Right atrium auricular region (tissue), 2 donors: ENCODE measurements around the gene NES. TPM values are rescaled to one million over a fixed set of nuclear protein-coding genes. Genes with fewer than 3 reads are reported as not detected.
"Not testable (repeated sequence)": the region's sequence is repeated elsewhere in the genome, so short reads cannot be mapped to it uniquely, and the experiment has no call there.

Experiments used
- DNase-seq: peaks from one replicate; pipeline ENCODE4 v3.0.0-alpha.2; 2019; ENCODE audit warnings: low spot score
- H3K27ac ChIP-seq, 2 donors: fragments of 200-600 bp; sonication (generic); 1 replicate in 1 of 2; 2 replicates in 1 of 2; pipeline ENCODE4 v1.5.1; 2016 to 2019
- H3K27me3 ChIP-seq, 2 donors: fragments of 200-600 bp; sonication (generic); one replicate each; pipeline versions ENCODE4 v1.5.1 to v1.6.0; 2017 to 2019
- H3K36me3 ChIP-seq: fragments of 200-600 bp; sonication (generic); one replicate; pipeline ENCODE4 v1.5.1; 2016
- H3K4me1 ChIP-seq, 2 donors: fragments of 200-600 bp; sonication (generic); one replicate each; pipeline versions ENCODE4 v1.5.1 to v1.6.0; 2017 to 2019
- H3K4me3 ChIP-seq, 2 donors: fragments of 200-600 bp; sonication (generic); 1 replicate in 1 of 2; 2 replicates in 1 of 2; pipeline ENCODE4 v1.5.1; 2017 to 2019; ENCODE audit warnings: mild to moderate bottlenecking in 1 of 2, moderate library complexity in 1 of 2
- H3K9me3 ChIP-seq, 2 donors: fragments of 200-600 bp; sonication (generic); one replicate each; pipeline ENCODE4 v1.5.1; 2019
- CTCF ChIP-seq, 2 donors: fragments of 200-600 bp; sonication (generic); IDR thresholded peaks; one replicate each; pipeline ENCODE4 v1.5.1; 2019; ENCODE audit warnings: antibody characterized with exemption in 2 of 2
- total RNA-seq, 2 donors: library from RNA; depleted of rRNA; stranded (reverse); fragments of >200 nt; gene quantifications; one replicate each; pipeline ENCODE4 v1.1.0, GENCODE V29; 2016

Gene NES
- total RNA-seq, 2 donors from 2014 or later: 134 to 173 TPM

- no peaks in the 10 kb centered on the region for H3K36me3 ChIP-seq
- no peak overlapping the region for H3K27ac ChIP-seq
- TF ChIP-seq CTCF (IDR thresholded peaks at IDR 0.05): no peak
- no peak for DNase-seq
- peaks cover 3 to 13% of the 10 kb centered on the region in 2 donors for H3K27me3 ChIP-seq
- peaks cover 0 to 19% of the 10 kb centered on the region in 2 donors for H3K4me1 ChIP-seq
- H3K9me3 ChIP-seq: no peaks in the 10 kb centered on the region
- H3K4me3 ChIP-seq: no peak overlapping the region
These were observed 38.8 kb downstream of the NES start for GRCh38 chr1:156638189-156638985.

DNA sequence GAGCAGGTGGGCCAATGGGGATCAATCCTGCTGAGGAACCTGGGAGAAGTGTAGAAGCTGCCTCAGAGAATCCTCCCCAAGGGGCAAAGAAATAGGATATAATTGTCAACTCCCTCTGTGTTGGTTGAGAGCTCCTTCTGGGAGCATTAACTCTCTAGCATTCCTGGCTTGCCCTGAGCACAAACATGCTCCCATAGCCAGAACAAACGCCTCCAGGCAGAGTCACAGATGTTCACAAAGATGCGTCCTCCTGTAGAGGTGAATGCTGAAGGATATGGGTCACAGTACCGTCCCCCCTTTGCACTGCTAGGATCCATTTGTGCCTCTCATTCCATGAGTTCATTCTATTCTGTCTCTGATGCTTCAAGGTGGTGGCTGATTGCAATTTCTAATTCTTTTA is 44.9 kb downstream of the NES start:
- no peak for TF ChIP-seq CTCF (IDR thresholded peaks at IDR 0.05)
- H3K9me3 ChIP-seq: no peaks in the 10 kb centered on the region
- no peak overlapping the region for H3K27ac ChIP-seq
- H3K4me1 ChIP-seq: no peaks in the 10 kb centered on the region
- no peak for DNase-seq
- no peak overlapping the region for H3K4me3 ChIP-seq
- H3K27me3 ChIP-seq: no peaks in the 10 kb centered on the region
- H3K36me3 ChIP-seq: no peaks in the 10 kb centered on the region

DNA sequence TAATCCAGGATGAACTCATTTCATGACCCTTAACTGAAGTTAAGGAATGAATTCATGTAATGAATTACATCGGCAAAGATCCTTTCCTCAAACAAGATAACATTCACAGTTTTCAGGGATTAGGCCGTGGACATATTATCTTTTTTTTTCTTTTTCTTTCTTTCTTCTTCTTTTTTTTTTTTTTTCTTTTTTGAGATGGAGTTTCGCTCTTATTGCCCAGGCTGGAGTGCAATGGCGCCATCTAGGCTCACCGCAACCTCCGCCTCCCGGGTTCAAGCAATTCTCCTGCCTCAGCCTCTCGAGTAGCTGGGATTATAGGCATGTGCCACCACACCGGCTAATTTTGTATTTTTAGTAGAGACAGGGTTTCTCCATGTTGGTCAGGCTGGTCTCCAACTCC is 46.1 kb downstream of the NES start:
- H3K27me3 ChIP-seq, DNase-seq, H3K4me1 ChIP-seq, H3K36me3 ChIP-seq, H3K9me3 ChIP-seq, H3K27ac ChIP-seq, H3K4me3 ChIP-seq: not testable (repeated sequence)

DNA sequence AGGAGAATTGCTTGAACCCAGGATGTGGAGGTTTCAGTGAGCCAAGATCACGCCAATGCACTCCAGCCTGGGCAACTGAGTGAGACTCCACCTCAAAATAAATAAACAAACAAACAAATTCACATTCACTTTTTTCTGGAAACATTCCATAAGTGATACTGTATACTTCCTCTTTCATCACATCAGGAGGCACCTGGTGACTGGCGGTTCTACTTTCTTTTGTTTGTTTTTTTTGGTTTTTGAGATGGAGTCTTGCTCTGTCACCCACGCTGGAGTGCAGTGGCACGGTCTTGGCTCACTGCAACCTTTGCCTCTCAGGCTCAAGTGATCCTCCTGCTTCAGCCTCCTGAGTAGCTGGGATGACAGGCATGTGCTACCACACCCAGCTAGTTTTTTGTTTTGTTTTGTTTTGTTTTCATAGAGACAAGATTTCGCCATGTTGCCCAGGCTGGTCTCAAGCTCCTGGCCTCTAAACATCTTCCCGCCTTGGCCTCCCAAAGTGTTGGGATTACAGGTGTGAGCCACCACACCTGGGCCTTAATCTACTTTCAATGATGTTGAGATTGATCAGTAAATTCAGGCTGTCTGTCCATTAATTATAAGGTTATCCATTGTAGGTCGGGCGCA is 47.3 kb downstream of the NES start:
- TF ChIP-seq CTCF (IDR thresholded peaks at IDR 0.05): no peak
- H3K4me3 ChIP-seq: no peak overlapping the region
- no peaks in the 10 kb centered on the region for H3K9me3 ChIP-seq
- DNase-seq: no peak
- H3K4me1 ChIP-seq: peaks cover 0 to 11% of the 10 kb centered on the region in 2 donors
- no peak overlapping the region for H3K27ac ChIP-seq
- peaks cover 3 to 15% of the 10 kb centered on the region in 2 donors for H3K27me3 ChIP-seq
- no peaks in the 10 kb centered on the region for H3K36me3 ChIP-seq

DNA sequence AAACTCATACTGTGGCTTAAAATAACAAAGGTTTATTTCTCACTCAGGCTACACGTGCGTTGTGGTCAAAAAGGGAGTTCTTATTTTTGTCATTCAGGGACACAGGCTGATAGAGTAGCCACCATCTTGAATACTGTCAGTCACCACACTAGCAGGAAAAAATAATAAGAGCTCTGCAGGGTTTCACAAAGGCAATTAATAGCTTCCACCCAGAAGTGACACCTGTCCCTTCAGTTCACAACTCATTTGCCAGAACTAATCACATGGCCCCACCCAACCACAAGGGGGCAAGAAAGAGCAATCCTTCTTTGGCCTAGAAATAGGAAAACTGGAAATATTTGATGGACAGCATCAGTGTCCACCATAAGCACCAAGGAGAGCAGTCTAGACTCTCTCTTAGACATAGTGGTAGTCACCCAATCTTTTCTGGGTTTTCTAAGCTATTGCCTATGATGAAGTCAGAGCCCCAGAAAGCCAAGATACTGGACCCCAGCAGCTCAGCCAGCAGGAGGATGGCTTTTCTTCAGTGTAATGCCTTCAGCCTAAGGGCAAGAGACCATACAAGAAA is 49.8 kb downstream of the NES start:
- H3K27ac ChIP-seq: no peak overlapping the region
- H3K9me3 ChIP-seq: no peaks in the 10 kb centered on the region
- no peak overlapping the region for H3K4me3 ChIP-seq
- DNase-seq: no peak
- peaks cover 8 to 25% of the 10 kb centered on the region in 2 donors for H3K27me3 ChIP-seq
- peaks cover 0 to 28% of the 10 kb centered on the region in 2 donors for H3K4me1 ChIP-seq
- peak; percentile 59 to 72 for TF ChIP-seq CTCF (IDR thresholded peaks at IDR 0.05)
- no peaks in the 10 kb centered on the region for H3K36me3 ChIP-seq

DNA sequence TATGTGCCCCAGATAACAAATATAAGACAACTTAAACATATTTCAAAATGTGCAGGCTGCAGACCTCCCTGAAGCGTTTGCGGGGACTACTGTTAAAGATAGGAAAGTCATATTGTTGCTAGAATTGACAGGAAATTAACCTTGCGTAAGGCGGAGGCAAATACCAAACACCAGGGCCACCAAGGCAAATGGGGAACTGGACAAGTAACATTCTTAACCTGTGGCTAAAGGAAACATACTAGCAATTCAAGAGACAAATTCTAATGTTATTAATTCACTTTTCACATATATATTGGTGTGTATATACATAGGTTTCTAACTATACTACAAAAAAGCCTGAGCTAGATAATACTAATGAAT is 51.1 kb downstream of the NES start:
- no peaks in the 10 kb centered on the region for H3K36me3 ChIP-seq
- DNase-seq: no peak
- H3K4me1 ChIP-seq: peaks cover 0 to 28% of the 10 kb centered on the region in 2 donors
- H3K27me3 ChIP-seq: peaks cover 8 to 25% of the 10 kb centered on the region in 2 donors
- no peak overlapping the region for H3K27ac ChIP-seq
- H3K4me3 ChIP-seq: peak overlapping the region in 1 of 2 donors; percentile 50
- peak in 1 of 2 donors; percentile 7 for TF ChIP-seq CTCF (IDR thresholded peaks at IDR 0.05)
- no peaks in the 10 kb centered on the region for H3K9me3 ChIP-seq
